Cardiac septum (tissue), 1 donor: Measurements from ENCODE around the gene BAZ1B. TPM values are rescaled to one million over a fixed set of nuclear protein-coding genes. Genes with fewer than 3 reads are reported as not detected.
"Not testable (repeated sequence)": the region's sequence is repeated elsewhere in the genome, so short reads cannot be mapped to it uniquely, and the experiment has no call there.

Source experiments
- DNase-seq: peaks from one replicate; pipeline ENCODE4 v3.0.0-alpha.2; 2020; ENCODE audit warnings: low spot score
- intact Hi-C: fragments of 100-400 bp; cut with DNase I; formaldehyde crosslinking; loops from one replicate; pipeline ENCODE4 v1.14.0; 2022
- total RNA-seq: library from RNA; stranded (reverse); fragmentation: NEBNext Ultra II Directional; extraction: Animal tissue kit (Norgen Biotek cat#: 25700); gene quantifications from one replicate; pipeline ENCODE4 v1.2.1, GENCODE V29; 2021
- donor health status: DM: no; HTN: no; CAD: no.

The BAZ1B gene
- total RNA-seq, 1 donor from 2014 or later = 45.7 TPM

DNA sequence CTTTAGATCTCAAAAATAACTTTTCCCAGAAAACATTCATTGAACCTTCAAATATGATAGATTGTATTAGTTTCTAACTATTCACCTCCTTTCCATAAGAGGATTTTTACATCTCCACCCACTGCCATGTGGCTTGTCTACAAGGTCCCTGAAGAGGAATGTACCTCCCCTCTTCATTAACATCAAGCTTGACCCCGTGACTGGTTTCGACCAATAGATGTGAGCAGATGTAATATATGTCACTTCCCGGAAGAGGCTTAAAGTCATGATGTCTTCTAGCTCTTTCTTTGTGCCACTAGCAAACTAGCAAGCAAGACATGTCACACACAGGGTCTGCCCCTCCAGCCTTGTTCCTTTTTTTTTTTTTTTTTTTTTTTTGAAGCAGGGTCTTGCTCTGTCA is 6.9 kb downstream of the BAZ1B start:
- DNase-seq = no peak

GRCh38 chr7:73512018-73512780 is 9.9 kb downstream of the BAZ1B start:
- no peak for DNase-seq
- intact Hi-C loops = no loop called here

More for the DNA sequence above, 6.9 kb downstream of the BAZ1B start:
- intact Hi-C loops = no loop called here

GRCh38 chr7:73509463-73509862 is 12.6 kb downstream of the BAZ1B start:
- DNase-seq = no peak
- intact Hi-C loops = no loop called here

- DNase-seq = no peak
- intact Hi-C loops = no loop called here
Observed at GRCh38 chr7:73507556-73507955, 14.5 kb downstream of the BAZ1B start.

DNA sequence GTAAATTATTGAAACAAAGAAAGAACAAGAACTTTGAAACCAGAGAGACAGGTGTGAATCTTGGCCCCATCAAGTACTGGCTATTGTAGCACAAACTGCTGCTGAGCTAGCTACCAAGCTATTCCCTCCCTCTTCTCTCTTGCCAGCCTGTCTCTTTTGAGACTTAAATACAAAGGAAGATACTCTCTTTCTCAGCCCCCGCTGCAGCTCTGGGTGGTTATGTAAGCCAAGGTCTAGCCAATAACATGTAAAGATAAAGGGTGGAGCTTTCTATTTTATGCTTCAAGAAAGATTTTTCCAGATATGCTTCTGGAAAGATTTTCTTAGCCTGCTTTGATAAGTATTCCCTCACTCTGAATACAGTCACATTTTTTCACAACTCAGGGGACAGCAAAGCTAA is 17.2 kb downstream of the BAZ1B start:
- no peak for DNase-seq
- intact Hi-C loops = no loop called here

DNA sequence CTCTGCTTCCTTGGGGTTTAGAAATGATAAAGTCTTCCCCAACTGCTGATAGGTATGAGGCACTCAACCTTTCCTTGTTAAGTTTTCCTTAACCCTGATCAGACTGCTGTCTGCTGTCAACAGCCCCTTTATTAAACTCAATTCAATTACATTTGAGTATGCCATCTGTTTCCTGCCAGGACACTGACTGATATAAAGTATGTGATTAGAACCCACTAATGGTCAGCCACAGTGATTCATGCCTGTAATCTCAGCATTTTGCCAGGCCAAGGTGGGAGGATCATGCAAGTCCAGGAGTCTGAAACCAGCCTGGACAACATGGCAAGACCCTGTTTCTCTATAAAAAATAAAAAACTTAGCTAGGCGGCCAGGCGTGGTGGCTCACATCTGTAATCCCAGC is 18.1 kb downstream of the BAZ1B start:
- no peak for DNase-seq
- intact Hi-C loops = no loop called here

GRCh38 chr7:73503229-73503628 is 18.9 kb downstream of the BAZ1B start:
- no peak for DNase-seq
- intact Hi-C loops = no loop called here

- intact Hi-C loops = no loop called here
- DNase-seq = no peak
Observed at GRCh38 chr7:73496626-73497025, 25.5 kb downstream of the BAZ1B start.

- intact Hi-C loops, DNase-seq: not testable (repeated sequence)
Observed at GRCh38 chr7:73495507-73495906, 26.6 kb downstream of the BAZ1B start.

DNA sequence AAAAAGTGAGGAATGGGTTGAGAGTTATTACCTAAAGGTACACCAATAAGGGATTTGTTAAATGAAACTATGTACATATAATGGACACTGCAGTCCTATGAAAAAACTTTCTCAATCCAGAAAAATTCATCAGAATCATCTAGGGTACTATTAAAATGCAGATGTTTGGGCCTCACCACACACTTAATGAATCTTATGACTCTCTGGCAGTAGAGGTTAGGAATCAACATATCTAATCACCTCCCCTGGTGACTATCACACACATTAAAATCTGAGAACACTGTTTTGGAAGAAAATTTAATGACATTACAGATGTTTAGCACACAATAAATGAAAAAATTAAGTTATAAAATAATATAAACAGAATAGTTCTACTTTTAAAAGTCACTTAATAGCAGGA is 32.1 kb downstream of the BAZ1B start:
- no peak for DNase-seq
- intact Hi-C loops = no loop called here

DNA sequence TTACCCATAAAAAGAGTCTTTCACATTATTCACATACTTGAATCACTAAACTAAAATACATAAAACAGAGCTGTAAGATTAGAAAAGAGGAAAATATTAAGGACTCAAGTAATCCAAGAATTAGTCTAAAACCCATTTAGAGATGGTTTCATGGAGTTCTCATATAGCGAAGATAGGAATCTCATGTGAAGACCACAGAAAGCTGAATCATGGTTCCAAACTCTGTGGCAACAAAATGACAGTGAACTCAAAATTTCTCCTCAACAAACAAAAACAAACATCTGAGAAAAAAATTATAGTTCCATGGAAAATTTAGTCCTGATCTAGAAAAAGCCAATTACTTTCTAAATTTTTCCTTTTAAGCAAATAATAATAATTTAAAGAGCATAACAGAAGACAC is 34.6 kb downstream of the BAZ1B start:
- DNase-seq = no peak
- intact Hi-C loops = no loop called here

GRCh38 chr7:73483171-73483570 is 38.9 kb downstream of the BAZ1B start:
- intact Hi-C loops = no loop called here
- DNase-seq = no peak

- intact Hi-C loops = no loop called here
- DNase-seq = no peak
Observed at GRCh38 chr7:73482746-73483145, 39.3 kb downstream of the BAZ1B start.

DNA sequence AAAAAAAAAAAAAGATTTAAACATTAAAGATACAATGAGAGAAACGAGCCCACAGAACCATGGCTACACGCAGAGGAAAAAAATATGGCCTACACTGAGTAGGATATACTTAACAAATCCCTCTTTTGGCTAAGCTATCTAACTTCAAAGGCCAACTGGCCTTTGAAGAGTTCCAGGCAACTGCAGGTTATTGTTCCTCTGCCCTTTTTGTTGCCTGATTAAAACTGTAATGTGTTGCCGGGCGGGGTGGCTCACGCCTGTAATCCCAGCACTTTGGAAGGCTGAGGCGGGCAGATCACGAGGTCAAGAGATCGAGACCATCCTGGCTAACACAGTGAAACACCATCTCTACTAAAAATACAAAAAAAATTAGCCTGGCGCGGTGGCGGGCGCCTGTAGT is 40.6 kb downstream of the BAZ1B start:
- DNase-seq = not testable (repeated sequence)

GRCh38 chr7:73478549-73478948 is 43.5 kb downstream of the BAZ1B start:
- DNase-seq = no peak
- intact Hi-C loops = no loop called here

More for the DNA sequence above, 40.6 kb downstream of the BAZ1B start:
- intact Hi-C loops = not testable (repeated sequence)

- intact Hi-C loops = no loop called here
- no peak for DNase-seq
Observed at GRCh38 chr7:73477376-73477775, 44.7 kb downstream of the BAZ1B start.

DNA sequence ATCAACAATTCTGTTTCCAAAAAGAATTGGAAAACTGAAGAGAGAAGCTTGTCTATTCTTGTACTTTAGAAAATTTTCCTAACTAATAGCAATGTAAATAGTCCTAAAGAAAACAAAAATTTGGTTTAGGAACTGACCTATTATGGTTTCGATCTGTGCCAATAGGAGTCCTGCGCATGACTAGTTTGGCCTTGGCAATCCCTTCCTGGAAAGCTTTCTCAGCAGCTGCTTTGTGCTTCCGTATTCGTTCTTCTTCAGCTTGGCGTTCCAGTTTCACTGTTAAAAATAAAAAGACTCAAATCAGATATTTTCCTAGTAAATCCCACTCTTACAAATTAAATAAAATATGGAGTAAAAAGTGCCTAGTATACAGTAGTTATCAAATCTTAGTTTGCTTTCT is 51.9 kb downstream of the BAZ1B start:
- intact Hi-C loops = no loop called here
- DNase-seq = no peak

DNA sequence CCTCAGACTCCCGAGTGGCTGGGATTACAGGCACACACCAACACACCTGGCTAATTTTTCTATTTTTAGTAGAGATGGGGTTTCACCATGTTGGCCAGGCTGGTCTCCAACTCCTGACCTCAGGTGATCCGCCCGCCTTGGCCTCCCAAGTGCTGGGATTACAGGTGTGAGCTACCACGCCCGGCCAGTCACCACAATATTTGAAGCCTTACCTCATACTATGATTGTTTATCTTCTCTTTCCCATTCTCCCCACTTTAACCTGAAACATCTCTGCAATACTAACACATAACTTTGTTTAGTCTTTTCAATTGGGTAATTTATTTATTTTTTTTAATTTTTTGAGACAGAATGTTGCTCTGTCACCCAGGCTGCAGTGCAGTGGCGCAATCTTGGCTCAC is 55.0 kb downstream of the BAZ1B start:
- intact Hi-C loops, DNase-seq: not testable (repeated sequence)

GRCh38 chr7:73466112-73466511 is 56.0 kb downstream of the BAZ1B start:
- intact Hi-C loops = no loop called here
- no peak for DNase-seq

DNA sequence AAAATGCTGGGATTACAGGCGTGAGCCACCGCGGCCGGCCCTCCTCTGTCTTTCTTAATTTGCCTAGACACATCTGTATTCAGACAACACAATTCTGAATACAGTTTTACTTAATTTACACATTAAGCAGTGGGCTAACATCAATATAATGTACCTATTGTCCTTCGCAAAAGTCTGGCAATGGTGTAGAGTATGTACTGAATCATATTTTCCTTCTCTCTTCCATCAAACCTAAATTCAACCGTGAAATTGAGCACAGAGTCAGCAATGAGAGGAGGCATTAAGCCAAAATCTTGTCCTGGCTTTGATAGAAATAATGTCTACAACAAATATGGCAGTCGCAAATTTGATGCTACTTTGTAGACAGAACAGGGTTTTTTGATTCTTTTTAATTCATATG is 58.1 kb downstream of the BAZ1B start:
- intact Hi-C loops = no loop called here
- DNase-seq = no peak

DNA sequence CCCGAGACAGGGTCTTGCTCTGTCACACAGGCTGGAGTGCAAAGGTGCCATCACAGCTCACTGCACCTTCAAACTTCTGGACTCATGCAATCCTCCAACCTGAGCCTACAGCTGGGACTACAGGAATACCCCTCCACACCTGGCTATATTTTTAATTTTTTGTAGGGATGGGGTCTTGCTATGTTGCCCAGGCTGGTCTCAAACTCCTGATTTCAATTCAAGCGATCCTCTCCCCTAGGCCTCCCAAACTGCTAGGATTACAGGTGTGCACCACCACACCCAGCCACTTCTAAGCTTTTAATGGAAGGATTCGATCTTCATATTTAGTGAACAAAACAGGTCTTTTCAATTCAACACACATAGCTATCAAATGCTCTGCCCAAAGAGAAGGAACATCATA is 58.8 kb downstream of the BAZ1B start:
- no peak for DNase-seq
- intact Hi-C loops = no loop called here

DNA sequence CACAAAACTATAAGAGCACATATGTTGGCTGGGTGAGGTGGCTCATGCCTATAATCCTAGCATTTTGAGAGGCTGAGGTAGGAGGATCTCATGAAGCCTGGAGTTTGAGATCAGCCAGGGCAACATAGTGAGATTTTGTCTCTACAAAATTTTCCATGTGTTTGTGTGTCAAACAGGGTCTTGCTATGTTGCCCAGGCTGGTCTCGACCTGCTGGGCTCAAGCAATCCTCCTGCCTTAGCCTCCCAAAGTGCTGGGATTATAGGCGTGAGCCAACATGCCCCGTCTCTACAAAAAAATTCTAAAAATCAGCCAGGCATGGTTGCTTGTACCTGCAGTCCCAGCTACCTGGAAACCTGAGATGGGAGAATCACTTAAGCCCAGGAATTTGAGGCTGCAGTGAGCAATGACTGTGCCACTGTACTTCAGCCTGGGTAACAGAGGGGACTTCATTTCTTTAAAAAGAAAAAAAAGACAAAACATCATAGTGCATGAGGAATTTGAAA is 60.3 kb downstream of the BAZ1B start:
- intact Hi-C loops = no loop called here
- DNase-seq = no peak
